NCI-H2196 treated with DMSO at 0.1 percent for 48 hours (cell line): ENCODE results near the gene PCSK2.

Source experiments
- DNase-seq: peaks from one replicate; lab custom pipeline; 2025; ENCODE audit not compliant: unreplicated experiment; lab: John Stamatoyannopoulos, UW

PCSK2 gene

DNA sequence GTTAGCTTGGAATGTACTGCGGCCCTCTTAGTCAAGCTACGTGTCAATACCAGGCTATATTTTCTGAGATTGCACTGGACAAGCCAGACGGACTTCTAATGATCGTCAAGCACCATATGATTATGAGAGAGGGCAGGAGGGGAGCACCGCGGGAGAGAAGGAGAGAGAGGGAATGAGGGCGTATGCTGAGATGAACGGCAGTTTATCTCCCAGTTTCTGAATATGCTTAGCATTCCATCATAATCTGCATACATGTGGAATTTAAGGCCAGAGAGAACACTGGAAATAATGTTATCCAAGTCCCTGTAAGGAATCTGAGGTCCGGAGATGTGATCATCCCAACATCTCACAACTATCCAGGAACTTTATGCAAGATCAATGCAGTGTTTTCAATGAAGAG, 244.1 kb downstream of the PCSK2 start:
- DNase-seq: no peak

DNA sequence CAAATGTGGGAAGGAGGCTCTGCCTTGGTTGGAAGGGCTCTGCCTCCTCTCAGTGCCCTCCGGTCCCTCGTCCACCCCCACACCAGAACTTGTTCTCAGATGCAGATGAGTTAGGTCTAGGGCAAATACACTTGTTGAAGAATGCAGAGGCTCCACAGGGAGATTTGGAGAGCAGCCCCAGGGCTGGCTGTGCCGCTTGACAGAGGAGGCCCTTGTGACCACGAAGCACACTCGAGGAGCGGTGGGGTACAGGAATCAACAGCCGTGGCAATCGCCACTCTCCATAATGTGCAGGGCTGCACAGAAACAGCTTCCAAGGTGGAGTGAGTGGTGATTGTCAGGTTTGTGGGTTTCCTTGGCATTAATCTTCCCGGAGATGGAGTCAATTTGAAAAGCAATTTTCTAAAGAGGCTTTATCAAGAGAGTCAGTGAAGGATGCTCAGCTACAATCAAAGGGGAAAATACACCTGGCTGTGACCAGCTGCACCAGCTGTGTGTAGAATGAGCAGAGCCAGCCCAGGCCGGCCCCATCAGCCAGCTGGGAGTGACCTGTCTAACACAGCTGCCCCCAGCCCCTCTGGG, 244.9 kb downstream of the PCSK2 start:
- no peak for DNase-seq

DNA sequence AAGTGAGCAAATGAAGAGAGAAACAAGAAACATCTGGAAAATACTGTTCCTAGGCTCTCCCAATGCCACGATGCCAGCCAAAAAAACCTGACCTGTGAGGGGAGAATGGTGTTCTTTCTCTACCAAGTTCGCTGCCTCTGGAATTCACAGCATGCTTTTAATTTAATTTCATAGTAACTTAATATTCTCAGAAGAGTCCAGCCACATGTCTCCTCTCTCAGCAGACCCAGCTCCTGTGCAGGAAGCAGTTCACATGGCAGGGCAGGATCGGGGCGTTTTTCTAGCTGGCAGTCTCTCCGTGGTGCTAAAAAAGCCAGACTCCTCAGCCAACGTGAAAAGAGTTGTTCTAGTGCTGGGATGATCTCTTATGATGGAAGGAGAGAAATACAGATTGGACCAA, 246.8 kb downstream of the PCSK2 start:
- DNase-seq: no peak

DNA sequence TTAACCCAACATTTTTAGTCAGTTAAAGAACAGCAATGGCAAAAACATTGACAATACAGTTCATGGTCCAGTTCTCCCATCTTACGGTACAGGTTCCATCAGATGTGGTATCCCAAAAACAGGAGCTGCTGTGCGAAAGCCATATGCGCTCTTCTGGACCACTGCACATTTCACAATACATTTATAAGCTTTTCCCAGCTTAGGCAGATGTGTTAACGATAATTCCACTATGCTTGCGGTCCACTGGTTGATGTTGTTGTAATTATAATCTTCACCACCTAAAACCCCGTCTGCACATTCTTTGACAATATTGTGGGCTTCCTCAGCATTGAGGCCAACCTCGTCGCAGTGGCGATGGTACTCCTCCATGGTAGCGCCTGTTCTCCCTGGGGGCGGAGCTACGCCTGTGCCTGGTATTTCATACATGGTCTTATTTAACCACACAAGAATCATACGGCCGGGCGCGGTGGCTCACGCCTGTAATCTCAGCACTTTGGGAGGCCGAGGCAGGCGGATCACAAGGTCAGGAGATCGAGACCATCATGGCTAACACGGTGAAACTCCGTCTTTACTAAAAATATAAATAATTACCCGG, 252.3 kb downstream of the PCSK2 start:
- DNase-seq: no peak

DNA sequence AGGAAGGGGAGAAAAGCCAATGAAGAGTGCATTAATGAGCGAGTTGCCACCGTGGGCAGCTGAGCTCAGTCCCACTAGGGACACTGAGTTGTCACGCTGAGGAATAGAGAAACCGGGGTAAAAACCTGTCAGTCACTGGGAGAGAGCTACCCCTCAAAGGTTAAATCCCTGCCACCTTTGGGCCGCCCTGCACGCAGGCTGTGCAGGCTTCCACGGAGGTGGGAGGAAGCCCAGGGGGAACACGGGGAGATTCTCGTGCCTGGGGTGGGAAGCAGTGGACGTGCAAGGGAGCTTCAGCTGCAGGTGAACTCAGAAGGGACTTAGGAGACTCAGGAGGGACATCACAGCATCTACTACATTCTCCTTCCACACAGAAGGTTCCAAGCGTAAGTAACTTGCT, 253.9 kb downstream of the PCSK2 start:
- DNase-seq: no peak

DNA sequence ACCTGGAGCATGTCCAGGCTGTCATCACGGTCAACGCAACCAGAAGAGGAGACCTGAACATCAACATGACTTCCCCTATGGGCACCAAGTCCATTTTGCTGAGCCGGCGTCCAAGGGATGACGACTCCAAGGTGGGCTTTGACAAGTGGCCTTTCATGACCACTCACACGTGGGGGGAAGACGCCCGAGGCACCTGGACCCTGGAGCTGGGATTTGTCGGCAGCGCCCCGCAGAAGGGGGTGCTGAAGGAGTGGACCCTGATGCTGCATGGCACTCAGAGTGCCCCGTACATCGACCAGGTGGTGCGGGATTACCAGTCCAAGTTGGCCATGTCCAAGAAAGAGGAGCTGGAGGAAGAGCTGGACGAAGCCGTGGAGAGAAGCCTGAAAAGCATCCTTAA, 254.8 kb downstream of the PCSK2 start:
- no peak for DNase-seq

DNA sequence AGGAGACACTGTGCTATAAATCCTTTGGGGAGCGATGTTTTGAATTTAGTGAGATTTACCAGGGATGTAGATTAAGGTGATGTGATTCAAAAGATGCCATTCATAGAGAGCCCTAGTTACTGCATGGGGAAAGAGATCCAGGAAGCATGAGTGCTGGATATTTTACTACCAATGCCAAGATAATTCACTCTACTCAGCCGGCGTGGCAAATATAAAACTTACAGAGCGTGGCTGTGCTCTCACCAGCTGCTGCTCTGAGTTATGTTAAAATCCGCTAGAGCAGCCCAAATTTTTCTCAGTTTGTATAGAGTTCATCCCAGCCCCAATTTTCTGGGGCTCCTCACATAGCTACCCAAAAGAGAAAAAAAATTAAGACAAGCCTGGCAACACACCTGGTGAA, 255.7 kb downstream of the PCSK2 start:
- DNase-seq: no peak

DNA sequence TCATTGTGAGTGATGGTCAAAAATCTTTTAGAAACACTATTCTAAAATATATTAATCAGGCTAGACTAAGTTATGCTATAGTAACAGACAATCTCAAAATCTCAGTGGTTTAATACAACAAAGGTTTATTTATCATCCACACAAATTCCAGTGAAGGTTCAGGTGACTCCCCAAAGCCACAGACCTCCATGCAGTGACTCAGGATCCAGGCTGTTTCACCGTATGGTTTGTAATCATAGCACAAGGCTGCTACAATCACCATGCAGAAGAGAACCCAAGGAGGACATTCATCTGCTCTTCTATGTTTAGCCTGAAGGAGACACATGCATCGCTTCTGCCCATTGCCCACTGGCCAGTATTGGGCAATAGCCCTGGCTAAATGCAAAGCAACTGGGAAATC, 258.2 kb downstream of the PCSK2 start:
- no peak for DNase-seq

DNA sequence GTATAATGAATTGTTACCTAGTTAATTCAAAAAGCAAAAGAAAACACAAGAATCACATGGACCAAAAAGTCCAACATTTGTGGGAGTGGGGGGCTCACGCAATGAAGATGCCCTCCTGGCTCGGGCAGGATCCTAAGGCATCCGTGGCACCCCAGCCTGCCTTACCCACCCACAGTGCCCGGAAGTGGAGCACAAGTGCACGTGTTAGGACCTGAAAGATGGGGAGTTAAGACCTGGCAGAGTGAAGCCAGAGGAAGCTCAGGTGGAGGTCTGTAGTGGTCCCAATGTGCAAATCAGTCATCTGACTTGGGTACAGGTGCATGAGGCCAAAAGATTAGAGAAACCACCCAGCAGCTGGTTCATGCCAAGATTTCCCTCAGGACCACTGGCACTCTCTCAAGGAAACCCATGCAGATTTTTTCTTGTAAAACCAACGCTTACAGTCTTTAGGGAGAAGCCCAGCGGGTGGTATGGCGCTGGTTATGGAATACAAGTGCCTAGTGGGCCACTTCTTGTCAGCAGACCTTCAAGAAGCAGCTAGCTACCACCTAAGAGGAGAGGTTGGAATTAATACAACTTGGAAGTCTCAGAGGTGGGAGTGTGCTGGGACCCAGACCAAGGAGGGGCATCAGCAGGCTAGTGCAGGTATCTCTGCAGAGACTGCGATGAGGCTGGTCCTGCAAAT, 262.2 kb downstream of the PCSK2 start:
- no peak for DNase-seq

DNA sequence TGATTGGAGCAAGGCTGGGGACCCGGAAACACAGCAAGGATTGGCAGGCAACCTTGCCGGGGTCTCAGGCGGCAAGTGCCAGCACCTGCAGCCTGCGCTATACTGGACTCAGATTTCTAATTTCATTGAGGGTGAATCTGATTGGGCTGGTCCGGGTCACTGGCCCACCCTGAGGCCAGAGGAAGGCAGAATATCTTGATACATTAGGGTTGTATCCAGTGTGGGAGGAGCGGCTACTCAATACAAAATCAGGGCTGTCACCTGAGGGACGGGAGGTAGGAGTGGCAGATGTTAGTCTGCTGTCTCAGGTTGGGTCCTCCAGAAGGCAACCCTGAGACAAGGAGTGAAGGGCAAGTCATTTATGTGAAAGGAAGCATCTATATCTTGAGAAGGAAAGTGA, 263.7 kb downstream of the PCSK2 start:
- DNase-seq: no peak

DNA sequence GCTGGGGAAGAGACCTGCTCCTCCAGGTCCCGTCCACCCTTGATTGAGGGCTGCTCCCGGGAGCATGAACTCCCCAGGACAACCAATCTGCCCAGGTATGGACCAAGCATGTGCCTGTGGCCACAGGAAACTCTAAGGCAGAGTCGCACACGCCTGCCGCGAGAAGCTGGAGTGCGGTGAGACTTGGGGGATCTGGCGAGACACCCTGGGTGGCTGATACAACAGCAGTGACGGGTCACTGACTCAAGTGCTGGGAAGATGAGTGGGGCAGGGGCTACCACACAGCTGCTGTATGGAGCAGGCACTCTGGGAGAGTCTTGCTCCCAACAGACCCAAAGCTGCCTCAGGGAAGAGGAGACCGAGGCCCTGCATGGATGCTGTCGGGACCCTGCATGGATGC, 264.2 kb downstream of the PCSK2 start:
- no peak for DNase-seq

DNA sequence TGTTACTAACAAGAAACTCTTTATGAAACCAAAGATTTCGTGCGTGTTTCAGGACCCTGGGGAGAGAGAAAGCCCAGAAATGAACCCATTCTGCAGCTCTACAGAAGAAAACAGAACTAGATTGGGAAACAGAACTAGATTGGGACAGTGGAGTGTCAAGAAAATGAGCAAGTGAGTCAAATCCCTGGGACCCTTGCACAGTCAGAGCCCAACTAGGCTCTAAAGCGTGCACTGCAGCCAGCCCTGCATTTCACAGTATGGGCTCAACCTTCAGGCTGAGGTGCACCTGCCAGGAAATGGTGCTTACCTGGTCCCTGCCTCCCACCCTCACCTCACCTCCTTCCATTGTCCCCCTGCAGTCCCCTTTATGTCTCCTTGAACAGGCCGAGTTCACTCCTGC, 264.6 kb downstream of the PCSK2 start:
- DNase-seq: no peak

DNA sequence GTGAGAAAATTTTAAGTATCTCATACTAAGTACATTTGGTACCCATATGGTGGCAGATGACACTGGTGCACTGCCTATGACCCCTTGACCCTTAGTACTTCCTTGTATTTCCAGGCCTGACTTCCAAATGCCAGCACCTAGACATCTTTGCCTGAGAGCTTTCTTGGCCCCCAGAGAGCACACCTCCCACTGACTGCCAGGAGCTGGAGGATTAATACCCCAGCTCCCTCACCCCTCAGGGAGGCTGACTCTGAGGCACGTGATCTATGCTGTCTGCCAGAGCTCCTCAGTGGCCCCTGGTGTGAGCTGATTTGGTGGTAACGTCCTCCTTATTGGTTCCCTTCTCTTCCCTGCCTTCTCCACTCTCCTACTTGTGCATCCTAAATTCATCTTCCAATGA, 266.3 kb downstream of the PCSK2 start:
- DNase-seq: no peak

DNA sequence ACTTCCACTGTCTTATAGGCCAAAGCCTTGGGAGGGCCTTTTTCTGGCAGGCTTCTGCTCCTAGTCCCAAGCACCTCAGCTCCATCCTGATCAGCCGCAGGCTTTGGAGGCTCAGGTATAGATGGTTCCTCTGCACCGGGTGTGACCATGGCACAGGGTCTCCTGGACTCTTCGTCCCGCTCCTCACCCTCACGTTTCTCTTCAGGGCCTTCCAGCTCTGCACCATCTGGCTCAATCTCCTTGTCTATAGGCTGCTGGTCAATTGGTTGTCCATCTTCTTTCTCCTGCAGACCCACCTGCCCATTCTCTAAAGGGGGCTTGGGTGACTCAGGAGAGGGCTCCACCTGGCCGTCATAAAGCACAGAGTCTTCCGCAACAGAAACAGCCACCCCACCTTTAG, 267.4 kb downstream of the PCSK2 start:
- no peak for DNase-seq

DNA sequence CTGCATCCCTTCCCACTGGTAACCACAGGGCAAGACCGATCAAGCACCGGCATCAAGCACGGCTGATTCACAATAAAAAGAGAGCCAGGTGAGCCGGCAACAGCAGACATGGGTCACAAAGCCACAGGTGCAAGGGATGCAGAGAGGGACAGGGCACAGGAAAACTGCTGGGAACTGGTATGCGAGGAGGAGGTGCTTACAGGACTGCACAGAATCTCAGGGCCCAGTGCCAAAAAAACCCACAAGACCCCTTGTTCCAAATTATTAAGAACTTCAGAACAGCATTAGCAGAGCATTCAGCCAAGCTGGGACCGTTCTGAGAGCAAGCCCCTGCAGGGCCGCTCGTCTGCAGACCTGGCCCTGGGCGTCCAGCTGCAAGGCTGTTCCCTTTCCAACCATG, 269.0 kb downstream of the PCSK2 start:
- DNase-seq: no peak

DNA sequence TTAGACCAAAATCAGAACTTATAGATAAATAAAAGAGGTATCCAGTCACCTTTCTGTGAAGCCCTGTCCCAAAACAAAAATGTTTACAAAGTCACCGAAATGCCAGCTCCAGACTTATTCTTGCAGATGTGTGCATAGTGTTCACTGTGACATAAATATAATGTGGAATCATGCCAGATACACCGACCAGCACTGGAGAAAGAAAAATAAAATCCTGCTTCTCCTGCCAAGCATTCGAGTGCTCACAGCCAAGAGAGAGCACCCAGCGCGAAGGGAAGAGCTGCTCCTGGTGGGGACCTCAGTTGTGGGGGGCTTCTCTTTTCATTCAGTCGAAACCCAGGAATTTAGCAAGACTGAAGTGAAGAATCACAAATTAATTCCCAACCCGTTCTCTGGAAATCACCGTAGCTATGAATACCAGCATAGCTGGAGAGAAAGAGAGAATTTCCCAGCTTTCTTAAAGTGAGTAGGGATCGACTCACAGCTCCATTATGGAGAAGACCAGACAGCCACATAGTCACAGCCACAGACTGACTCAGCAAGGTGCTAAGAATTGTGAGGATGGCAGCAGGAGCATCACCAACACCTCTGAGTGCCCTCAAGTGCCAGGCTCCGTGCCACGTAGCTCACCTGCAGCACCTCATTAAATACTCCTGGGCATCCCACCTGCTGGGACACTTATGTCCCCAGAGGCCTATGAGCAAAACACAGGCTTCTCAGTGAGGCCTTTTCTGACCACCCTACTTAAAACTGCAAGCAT, 271.2 kb downstream of the PCSK2 start:
- no peak for DNase-seq

DNA sequence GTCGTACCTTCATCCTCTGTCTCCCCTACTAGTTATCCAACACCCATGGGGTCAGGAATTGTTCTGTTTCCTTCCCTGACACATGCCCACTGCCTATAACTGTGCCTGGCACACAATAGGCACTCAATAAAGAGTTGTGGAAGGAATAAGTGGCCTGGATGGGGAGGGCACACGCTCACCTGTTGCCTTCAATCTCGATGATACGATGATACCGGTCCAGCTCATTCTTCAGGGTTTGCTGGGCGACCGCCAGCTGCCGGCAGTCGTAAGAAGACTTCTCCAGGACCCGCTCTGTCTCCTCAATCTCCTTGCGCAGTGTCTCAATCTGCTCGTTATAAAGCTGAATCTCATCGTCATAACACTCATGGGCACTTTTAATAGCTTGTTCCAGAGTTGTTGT, 271.8 kb downstream of the PCSK2 start:
- no peak for DNase-seq

DNA sequence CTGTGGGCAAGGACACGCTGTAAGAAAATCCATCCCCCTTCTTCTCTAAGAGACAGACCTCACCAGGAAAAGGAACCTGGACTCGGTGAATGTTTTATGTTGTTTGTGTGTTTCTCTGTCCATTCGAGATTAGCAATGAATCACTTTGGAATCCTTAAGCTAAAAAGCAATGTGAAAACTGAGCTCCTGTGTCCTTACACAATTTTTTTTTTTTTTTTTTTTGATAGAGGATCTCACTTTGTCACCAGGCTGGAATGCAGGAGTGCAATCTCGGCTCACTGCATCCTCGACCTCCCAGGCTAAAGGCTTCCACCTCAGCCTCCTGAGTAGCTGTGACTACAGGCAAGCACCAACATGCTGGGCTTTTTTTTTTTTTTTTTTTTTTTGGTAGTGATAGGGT, 272.2 kb downstream of the PCSK2 start:
- DNase-seq: no peak

DNA sequence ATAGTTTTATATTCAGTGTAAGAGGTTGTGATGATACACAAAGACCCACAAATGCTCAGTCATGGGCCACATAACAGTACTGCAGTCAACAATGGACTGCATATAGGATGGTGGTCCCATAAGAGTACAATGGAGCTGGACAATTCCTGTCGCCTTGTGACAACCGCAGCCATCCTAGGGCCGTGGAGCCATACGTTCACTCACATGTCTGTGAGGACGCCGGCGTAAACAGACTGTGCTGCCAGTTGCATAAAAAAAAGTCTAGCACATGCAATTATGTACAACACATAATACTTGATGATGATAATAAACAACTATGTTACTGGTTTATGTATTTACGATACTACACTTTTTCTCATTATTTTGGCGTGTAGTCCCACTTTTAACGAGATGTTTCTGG, 273.4 kb downstream of the PCSK2 start:
- no peak for DNase-seq

DNA sequence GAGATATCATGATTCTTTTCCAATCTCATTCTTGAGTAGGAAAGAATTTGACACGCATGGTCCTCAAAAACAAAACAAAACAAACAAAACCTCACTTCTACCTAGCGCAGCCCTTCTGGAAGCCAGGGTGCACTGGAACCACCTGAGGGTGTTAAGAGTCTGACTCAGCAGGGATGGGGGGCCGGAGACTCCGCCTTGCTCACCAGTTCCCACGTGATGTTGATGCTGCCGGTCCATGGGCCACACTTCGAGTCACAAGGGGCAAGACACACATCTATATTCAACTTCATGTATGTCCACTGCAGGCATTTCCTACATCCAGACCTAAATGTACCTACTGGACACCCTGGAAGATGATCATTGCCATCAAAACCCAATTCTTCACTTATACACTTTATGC, 274.0 kb downstream of the PCSK2 start:
- DNase-seq: no peak

DNA sequence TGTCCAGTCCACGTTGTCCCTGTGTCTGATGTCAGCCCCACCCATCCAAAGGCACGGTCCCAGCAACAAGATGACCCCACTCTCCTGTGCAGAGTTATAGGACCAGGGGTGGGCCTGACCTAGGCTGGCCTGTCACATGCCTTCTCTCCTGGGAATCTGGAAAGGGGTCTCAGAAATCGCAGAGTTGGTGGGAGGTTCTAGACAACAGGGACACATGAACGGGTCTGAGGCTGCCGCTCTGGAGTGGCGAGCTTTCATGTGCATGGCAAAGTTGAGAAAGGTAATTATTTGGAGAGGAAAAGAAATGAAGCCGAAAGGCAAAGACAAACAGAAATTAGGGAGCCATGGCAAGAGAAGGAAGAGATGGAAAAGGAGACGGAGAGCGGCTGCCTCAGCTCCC, 274.9 kb downstream of the PCSK2 start:
- DNase-seq: no peak

DNA sequence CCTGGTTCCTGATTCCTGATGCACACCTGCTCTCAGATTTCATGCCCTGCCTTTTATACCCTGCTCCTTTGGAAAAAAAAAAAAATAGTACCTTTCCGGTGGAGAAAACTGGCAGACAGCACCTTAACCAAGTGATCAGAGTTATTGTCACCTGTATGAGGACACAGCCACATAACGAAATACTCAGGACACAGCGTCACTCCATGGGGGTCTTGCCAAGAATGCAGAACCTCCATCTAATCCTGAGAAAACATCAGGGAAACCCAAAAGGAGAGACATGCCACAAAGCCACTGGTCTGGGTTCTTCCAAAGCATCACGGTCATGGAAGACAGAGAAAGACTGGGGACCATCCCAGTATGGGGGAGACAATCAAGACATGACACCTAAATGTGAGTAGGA, 275.3 kb downstream of the PCSK2 start:
- no peak for DNase-seq
